Smooth muscle cell (in vitro differentiated cells): ENCODE measurements around the gene IFNL2. TPM values are rescaled to one million over a fixed set of nuclear protein-coding genes. Genes with fewer than 3 reads are reported as not detected.

Experiments
- DNase-seq: peaks from one replicate; lab custom pipeline; 2025; ENCODE audit not compliant: unreplicated experiment; lab: John Stamatoyannopoulos, UW
- H2AFZ ChIP-seq: fragments of 200-600 bp; sonication (generic); 2 replicates; pipeline ENCODE4 v1.6.0; 2016; ENCODE audit warnings: antibody characterized with exemption, low read depth, mild to moderate bottlenecking
- H3F3A ChIP-seq: fragments of 200-600 bp; sonication (generic); 2 replicates; pipeline ENCODE4 v1.6.0; 2017; ENCODE audit warnings: antibody characterized with exemption, low read depth
- H3K27ac ChIP-seq: fragments of 200-600 bp; sonication (generic); 2 replicates; pipeline ENCODE4 v1.5.1; 2016; ENCODE audit warnings: low read depth, mild to moderate bottlenecking
- H3K27me3 ChIP-seq: fragments of 200-600 bp; sonication (generic); 2 replicates; pipeline ENCODE4 v1.6.1; 2016; ENCODE audit warnings: low read depth, mild to moderate bottlenecking
- H3K36me3 ChIP-seq: fragments of 200-600 bp; sonication (generic); 2 replicates; pipeline ENCODE4 v1.5.1; 2016; ENCODE audit warnings: low read depth
- H3K4me1 ChIP-seq: fragments of 200-600 bp; sonication (generic); 2 replicates; pipeline ENCODE4 v1.5.1; 2016; ENCODE audit warnings: low read depth
- H3K4me2 ChIP-seq: fragments of 200-600 bp; sonication (generic); 2 replicates; pipeline ENCODE4 v1.6.0; 2016; ENCODE audit warnings: mild to moderate bottlenecking
- H3K4me3 ChIP-seq: fragments of 200-600 bp; sonication (generic); 2 replicates; pipeline ENCODE4 v1.5.1; 2016; ENCODE audit warnings: mild to moderate bottlenecking
- H3K79me2 ChIP-seq: fragments of 200-600 bp; sonication (generic); 2 replicates; pipeline ENCODE4 v1.6.0; 2016; ENCODE audit warnings: low read depth, mild to moderate bottlenecking
- H3K9ac ChIP-seq: fragments of 200-600 bp; sonication (generic); 2 replicates; pipeline ENCODE4 v1.6.0; 2016; ENCODE audit warnings: low read depth
- H3K9me3 ChIP-seq: fragments of 200-600 bp; sonication (generic); replicated peaks from 2 replicates; pipeline ENCODE4 v1.5.1; 2016; ENCODE audit warnings: low read depth
- H4K20me1 ChIP-seq: fragments of 200-600 bp; sonication (generic); 2 replicates; pipeline ENCODE4 v1.6.0; 2016; ENCODE audit warnings: low read depth
- CTCF ChIP-seq: fragments of 200-600 bp; sonication (generic); IDR thresholded peaks from 2 replicates; pipeline ENCODE4 v1.5.1; 2017; ENCODE audit warnings: borderline replicate concordance, mild to moderate bottlenecking, antibody characterized with exemption; ENCODE audit not compliant: insufficient read depth, poor library complexity, severe bottlenecking
- WGBS: methylation state at CpG from one replicate; pipeline ENCODE4 v1.1.7; 2016; ENCODE audit warnings: low lambda C conversion rate; 5-methylcytosine and 5-hydroxymethylcytosine counted together
- polyA plus RNA-seq: library from polyadenylated mRNA; unstranded; fragments of >200 nt; fragmentation: Nextera tagmentation; extraction: Ambion mirVana; gene quantifications from 2 replicates; pipeline ENCODE4 v1.2.1, GENCODE V29; 2016
- total RNA-seq: library from RNA; depleted of rRNA; stranded (reverse); fragments of >200 nt; gene quantifications from 2 replicates; pipeline ENCODE4 v1.2.3, GENCODE V29; 2014

The IFNL2 gene
- total and polyA plus RNA-seq, 2 experiments from 2014 or later, result not detected

- Histone ChIP-seq H4K20me1 (no peaks in the 10 kb centered on the region), H3K9me3 (no peaks in the 10 kb centered on the region), H3K79me2 (no peaks in the 10 kb centered on the region), H3F3A (no peaks in the 10 kb centered on the region), H3K4me1 (no peaks in the 10 kb centered on the region), H3K4me2 (no peak within 1 kb of the TSS), H3K36me3 (no peaks in the 10 kb centered on the region), H3K9ac (no peak within 1 kb of the TSS), H3K27ac (no peak within 1 kb of the TSS), H2AFZ (no peak within 1 kb of the TSS), H3K27me3 (peaks cover 5% of the 10 kb centered on the region), H3K4me3 (no peak within 1 kb of the TSS)
- no peak for TF ChIP-seq CTCF
- 82% methylated on average over 11 of the region's 11 CpGs for WGBS
- DNase-seq, result no peak
Measured at GRCh38 chr19:39296055-39296645, 28.0 kb downstream of the IFNL2 start, which contains the start of gene IFNL1. Gene IFNL1, plus strand, starts transcription at chr19:39296407. Its CDS starts 15 bp downstream, at chr19:39296422.

- H3K9ac ChIP-seq, result no peak overlapping the region
- DNase-seq, result no peak
- H3K4me1 ChIP-seq, result no peaks in the 10 kb centered on the region
- H4K20me1 ChIP-seq, result no peaks in the 10 kb centered on the region
- 89% methylated on average over 4 of the region's 4 CpGs for WGBS
- no peaks in the 10 kb centered on the region for H3K9me3 ChIP-seq
- H3F3A ChIP-seq, result no peaks in the 10 kb centered on the region
- peaks cover 5% of the 10 kb centered on the region for H3K27me3 ChIP-seq
- no peak for TF ChIP-seq CTCF
- no peak overlapping the region for H3K4me2 ChIP-seq
- no peaks in the 10 kb centered on the region for H3K36me3 ChIP-seq
- H3K27ac ChIP-seq, result no peak overlapping the region
- H3K4me3 ChIP-seq, result no peak overlapping the region
- no peaks in the 10 kb centered on the region for H3K79me2 ChIP-seq
- H2AFZ ChIP-seq, result no peak overlapping the region
Measured at GRCh38 chr19:39296906-39297305, 28.7 kb downstream of the IFNL2 start.

GRCh38 chr19:39297931-39298634 lies 29.9 kb downstream of the IFNL2 start:
- H2AFZ ChIP-seq, result no peak overlapping the region
- no peaks in the 10 kb centered on the region for H3K9me3 ChIP-seq
- no peak overlapping the region for H3K4me3 ChIP-seq
- H3K9ac ChIP-seq, result no peak overlapping the region
- H3K27me3 ChIP-seq, result peaks cover 5% of the 10 kb centered on the region
- H3K79me2 ChIP-seq, result no peaks in the 10 kb centered on the region
- H4K20me1 ChIP-seq, result no peaks in the 10 kb centered on the region
- H3K4me1 ChIP-seq, result no peaks in the 10 kb centered on the region
- WGBS, result 85% methylated on average over 17 of the region's 17 CpGs
- no peak overlapping the region for H3K4me2 ChIP-seq
- H3F3A ChIP-seq, result no peaks in the 10 kb centered on the region
- no peaks in the 10 kb centered on the region for H3K36me3 ChIP-seq
- DNase-seq, result no peak
- TF ChIP-seq CTCF, result no peak
- no peak overlapping the region for H3K27ac ChIP-seq
